ENCODE data around the gene ZNF773.
A peak's percentile ranks its signal among the peaks of the same experiment; 100 is the strongest.

The ZNF773 gene

GRCh38 chr19:57515255-57515654, 15.5 kb downstream of the ZNF773 start:
- no peak for TF ChIP-seq POLR2AphosphoS5 (IDR thresholded peaks at IDR 0.05; ENCODE audit: low read depth, low read length)
- TF ChIP-seq, protein P1, sequence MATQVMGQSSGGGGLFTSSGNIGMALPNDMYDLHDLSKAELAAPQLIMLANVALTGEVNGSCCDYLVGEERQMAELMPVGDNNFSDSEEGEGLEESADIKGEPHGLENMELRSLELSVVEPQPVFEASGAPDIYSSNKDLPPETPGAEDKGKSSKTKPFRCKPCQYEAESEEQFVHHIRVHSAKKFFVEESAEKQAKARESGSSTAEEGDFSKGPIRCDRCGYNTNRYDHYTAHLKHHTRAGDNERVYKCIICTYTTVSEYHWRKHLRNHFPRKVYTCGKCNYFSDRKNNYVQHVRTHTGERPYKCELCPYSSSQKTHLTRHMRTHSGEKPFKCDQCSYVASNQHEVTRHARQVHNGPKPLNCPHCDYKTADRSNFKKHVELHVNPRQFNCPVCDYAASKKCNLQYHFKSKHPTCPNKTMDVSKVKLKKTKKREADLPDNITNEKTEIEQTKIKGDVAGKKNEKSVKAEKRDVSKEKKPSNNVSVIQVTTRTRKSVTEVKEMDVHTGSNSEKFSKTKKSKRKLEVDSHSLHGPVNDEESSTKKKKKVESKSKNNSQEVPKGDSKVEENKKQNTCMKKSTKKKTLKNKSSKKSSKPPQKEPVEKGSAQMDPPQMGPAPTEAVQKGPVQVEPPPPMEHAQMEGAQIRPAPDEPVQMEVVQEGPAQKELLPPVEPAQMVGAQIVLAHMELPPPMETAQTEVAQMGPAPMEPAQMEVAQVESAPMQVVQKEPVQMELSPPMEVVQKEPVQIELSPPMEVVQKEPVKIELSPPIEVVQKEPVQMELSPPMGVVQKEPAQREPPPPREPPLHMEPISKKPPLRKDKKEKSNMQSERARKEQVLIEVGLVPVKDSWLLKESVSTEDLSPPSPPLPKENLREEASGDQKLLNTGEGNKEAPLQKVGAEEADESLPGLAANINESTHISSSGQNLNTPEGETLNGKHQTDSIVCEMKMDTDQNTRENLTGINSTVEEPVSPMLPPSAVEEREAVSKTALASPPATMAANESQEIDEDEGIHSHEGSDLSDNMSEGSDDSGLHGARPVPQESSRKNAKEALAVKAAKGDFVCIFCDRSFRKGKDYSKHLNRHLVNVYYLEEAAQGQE (IDR thresholded peaks at IDR 0.05; ENCODE audit: insufficient read depth in 1 of 2, low read depth in 2 of 2, low read length in 2 of 2): no peak
- no peak for TF ChIP-seq FOXP2 (optimal IDR thresholded peaks at IDR 0.05; ENCODE audit: borderline replicate concordance, extremely low read depth, extremely low read length, insufficient read depth)
- TF ChIP-seq TAF1 (IDR thresholded peaks at IDR 0.05; ENCODE audit: borderline replicate concordance, insufficient read depth, low read length): no peak
- no peak for TF ChIP-seq SIN3A (IDR thresholded peaks at IDR 0.05; ENCODE audit: borderline replicate concordance, insufficient read depth, low read length)

- TF ChIP-seq, protein P1 (IDR thresholded peaks at IDR 0.05; ENCODE audit: insufficient read depth in 1 of 2, low read depth in 2 of 2, low read length in 2 of 2): no peak
- peak; percentile 80; the same call in 1 of the 2 replicates for TF ChIP-seq SIN3A (IDR thresholded peaks at IDR 0.05; ENCODE audit: borderline replicate concordance, insufficient read depth, low read length)
- peak; percentile 49; the same call in 1 of the 2 replicates for TF ChIP-seq TAF1 (IDR thresholded peaks at IDR 0.05; ENCODE audit: borderline replicate concordance, insufficient read depth, low read length)
- peak; percentile 83 for TF ChIP-seq FOXP2 (optimal IDR thresholded peaks at IDR 0.05; ENCODE audit: borderline replicate concordance, extremely low read depth, extremely low read length, insufficient read depth)
- TF ChIP-seq POLR2AphosphoS5 (IDR thresholded peaks at IDR 0.05; ENCODE audit: low read depth, low read length): peak; percentile 53; the same call in 1 of the 2 replicates
Observed at GRCh38 chr19:57527136-57527881, 27.6 kb downstream of the ZNF773 start, which contains the start of gene ZNF549. Gene ZNF549, plus strand, starts transcription at chr19:57527356. Its CDS starts 218 bp downstream, at chr19:57527574.

DNA sequence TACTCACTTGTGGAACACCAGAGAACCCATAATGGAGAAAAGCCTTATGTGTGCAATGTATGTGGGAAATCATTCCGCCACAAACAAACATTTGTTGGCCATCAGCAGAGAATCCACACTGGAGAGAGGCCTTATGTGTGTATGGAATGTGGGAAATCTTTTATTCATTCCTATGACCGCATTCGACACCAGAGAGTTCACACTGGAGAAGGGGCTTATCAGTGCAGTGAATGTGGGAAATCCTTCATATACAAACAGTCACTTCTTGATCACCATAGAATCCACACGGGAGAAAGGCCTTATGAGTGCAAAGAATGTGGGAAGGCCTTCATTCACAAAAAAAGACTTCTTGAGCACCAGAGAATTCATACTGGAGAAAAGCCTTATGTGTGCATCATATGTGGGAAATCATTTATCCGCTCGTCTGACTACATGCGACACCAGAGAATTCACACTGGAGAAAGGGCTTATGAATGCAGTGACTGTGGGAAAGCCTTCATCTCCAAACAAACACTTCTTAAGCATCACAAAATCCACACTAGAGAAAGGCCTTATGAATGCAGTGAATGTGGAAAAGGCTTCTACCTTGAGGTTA, 38.3 kb downstream of the ZNF773 start:
- TF ChIP-seq TAF1 (IDR thresholded peaks at IDR 0.05; ENCODE audit: borderline replicate concordance, insufficient read depth, low read length) (no peak), FOXP2 (optimal IDR thresholded peaks at IDR 0.05; ENCODE audit: borderline replicate concordance, extremely low read depth, extremely low read length, insufficient read depth) (no peak), POLR2AphosphoS5 (IDR thresholded peaks at IDR 0.05; ENCODE audit: low read depth, low read length) (no peak), SIN3A (IDR thresholded peaks at IDR 0.05; ENCODE audit: borderline replicate concordance, insufficient read depth, low read length) (no peak)
- TF ChIP-seq, protein P1 (IDR thresholded peaks at IDR 0.05; ENCODE audit: insufficient read depth in 1 of 2, low read depth in 2 of 2, low read length in 2 of 2): no peak

- TF ChIP-seq POLR2AphosphoS5 (IDR thresholded peaks at IDR 0.05; ENCODE audit: low read depth, low read length) (no peak), TAF1 (IDR thresholded peaks at IDR 0.05; ENCODE audit: borderline replicate concordance, insufficient read depth, low read length) (no peak), FOXP2 (optimal IDR thresholded peaks at IDR 0.05; ENCODE audit: borderline replicate concordance, extremely low read depth, extremely low read length, insufficient read depth) (no peak), SIN3A (IDR thresholded peaks at IDR 0.05; ENCODE audit: borderline replicate concordance, insufficient read depth, low read length) (no peak)
- TF ChIP-seq, protein P1 (IDR thresholded peaks at IDR 0.05; ENCODE audit: insufficient read depth in 1 of 2, low read depth in 2 of 2, low read length in 2 of 2): no peak
Observed at GRCh38 chr19:57546513-57546912, 46.8 kb downstream of the ZNF773 start.

Data from PFSK-1 (cell line).